SH-SY5Y (cell line): ENCODE data around the gene VWA3B.

ENCODE experiments used
- GATA2 ChIP-seq: IDR thresholded peaks from 2 replicates; pipeline ENCODE4 v1.6.1; 2011; ENCODE audit warnings: mild to moderate bottlenecking, low read depth, low read length
- GATA3 ChIP-seq: IDR thresholded peaks from 2 replicates; pipeline ENCODE4 v1.6.1; 2011; ENCODE audit warnings: low read depth, mild to moderate bottlenecking, low read length, moderate library complexity

- TF ChIP-seq GATA2, result no peak
- no peak for TF ChIP-seq GATA3
These were observed 31.9 kb downstream of the VWA3B start for GRCh38 chr2:98118852-98119251.
